ENCODE measurements around the gene SSX2IP. TPM values are rescaled to one million over a fixed set of nuclear protein-coding genes. Genes with fewer than 3 reads are reported as not detected.

SSX2IP gene, protein sequence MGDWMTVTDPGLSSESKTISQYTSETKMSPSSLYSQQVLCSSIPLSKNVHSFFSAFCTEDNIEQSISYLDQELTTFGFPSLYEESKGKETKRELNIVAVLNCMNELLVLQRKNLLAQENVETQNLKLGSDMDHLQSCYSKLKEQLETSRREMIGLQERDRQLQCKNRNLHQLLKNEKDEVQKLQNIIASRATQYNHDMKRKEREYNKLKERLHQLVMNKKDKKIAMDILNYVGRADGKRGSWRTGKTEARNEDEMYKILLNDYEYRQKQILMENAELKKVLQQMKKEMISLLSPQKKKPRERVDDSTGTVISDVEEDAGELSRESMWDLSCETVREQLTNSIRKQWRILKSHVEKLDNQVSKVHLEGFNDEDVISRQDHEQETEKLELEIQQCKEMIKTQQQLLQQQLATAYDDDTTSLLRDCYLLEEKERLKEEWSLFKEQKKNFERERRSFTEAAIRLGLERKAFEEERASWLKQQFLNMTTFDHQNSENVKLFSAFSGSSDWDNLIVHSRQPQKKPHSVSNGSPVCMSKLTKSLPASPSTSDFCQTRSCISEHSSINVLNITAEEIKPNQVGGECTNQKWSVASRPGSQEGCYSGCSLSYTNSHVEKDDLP
- 34.4 and 45.4 TPM in 2 replicates for polyA plus RNA-seq

DNA sequence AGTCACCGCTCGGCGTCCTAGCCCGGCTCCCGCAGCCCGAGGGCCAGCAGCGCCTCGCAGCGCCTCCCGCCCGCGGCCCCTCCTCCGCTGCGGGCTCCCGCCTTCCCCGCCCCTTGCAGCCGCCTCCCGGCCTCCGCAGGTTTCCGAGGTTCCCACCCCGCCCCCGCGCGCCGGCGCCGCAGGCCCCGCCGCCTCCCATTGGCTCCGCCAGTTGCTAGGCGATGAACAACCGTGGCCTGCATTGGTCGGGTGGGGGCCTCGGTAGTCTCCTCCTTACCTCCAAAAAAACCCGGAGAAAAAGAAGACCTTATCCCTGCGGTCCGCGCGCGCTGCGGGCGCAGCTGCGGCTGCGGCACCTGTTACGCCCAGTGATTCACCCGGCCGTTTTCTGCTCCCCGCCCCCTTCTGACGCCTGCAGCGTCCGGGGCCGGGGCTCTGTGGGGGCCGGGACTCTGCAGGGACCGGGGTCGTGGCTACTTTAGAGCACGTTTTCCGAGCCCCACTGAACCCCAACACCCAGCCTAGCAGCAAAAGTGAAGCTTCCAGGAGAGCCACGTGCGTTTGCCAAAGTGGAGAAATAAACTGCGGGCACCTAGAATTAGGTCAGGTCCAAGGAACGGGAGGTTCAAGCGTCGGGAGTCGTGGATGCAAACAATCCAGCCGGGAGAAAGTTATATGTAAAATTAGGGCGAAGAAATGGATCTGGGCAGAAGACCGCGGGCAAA, at the start of gene SSX2IP:
Gene SSX2IP, minus strand, starts transcription at position 65 of the 725 bp plus-strand sequence. CDS start 19,242 bp downstream, outside the sequence.

Other genes starting within 250 kb of the SSX2IP start
- 27.1 and 34.0 TPM in 2 replicates for gene RPF1, start 211.2 kb downstream of the SSX2IP start, polyA plus RNA-seq
- gene SPATA1, start 184.1 kb downstream of the SSX2IP start, polyA plus RNA-seq: 0.41 TPM in 1 of 2 replicates, not detected in the other
- 43.3 and 44.1 TPM in 2 replicates for gene GNG5, start 183.9 kb downstream of the SSX2IP start, polyA plus RNA-seq
- 4.1 and 7.0 TPM in 2 replicates for gene CTBS, start 116.0 kb downstream of the SSX2IP start, polyA plus RNA-seq
- gene LPAR3, start 202.7 kb upstream of the SSX2IP start, polyA plus RNA-seq: not detected in 2 replicates

All from Purkinje cell (primary cell).